ENCODE results near the gene ME1. TPM values are rescaled to one million over a fixed set of nuclear protein-coding genes. Genes with fewer than 3 reads are reported as not detected.

ME1 gene
- total and polyA plus RNA-seq, 2 of the 13 experiments (the other 11 are each of a cell fraction or from before 2014, with no cell fraction given), result not detected

DNA sequence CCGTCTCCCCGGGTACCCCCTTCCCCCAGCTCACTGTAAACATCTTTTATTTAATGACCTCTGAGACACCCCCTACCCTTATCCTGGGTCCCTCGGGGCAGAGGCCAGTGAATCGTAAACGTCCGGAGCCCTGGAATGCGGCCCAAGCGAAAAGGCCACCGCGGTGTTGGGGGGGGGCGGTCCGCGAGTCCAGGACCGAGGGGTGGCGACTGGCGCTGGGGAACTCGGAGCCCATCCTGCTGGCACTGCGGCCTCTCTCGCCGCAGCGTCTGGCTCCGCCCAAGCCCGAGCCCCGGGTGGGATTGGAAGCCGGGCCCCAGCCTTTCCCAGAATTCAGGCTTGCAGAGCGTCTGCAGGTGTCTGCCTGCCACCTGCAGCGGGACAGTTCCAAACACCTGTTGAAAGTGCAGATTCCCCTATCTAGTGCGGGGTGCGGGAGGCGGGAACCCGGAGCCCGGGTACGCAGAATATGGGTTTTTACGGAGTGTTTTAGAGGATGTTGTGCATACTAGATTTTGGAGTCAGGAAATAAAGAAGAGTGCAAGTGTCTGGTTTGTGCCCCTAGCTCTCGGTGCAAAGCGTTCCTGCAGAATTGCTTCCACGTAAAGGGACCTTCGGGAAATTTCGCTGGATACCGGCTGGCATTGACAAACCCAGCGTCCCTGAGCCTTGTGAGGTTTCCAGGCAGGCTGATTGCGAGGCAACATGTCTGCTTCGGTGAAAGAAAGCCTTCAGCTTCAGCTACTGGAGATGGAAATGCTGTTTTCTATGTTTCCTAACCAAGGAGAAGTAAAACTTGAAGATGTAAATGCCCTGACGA lies 236.9 kb downstream of the ME1 start (continued):
- TF ChIP-seq IRX3 (CRISPR knock-in tag; IDR thresholded peaks at IDR 0.05; ENCODE audit: borderline replicate concordance, low read depth) (no peak), ZNF121 (CRISPR knock-in tag; IDR thresholded peaks at IDR 0.05) (no peak), NFKB2 (CRISPR knock-in tag; IDR thresholded peaks at IDR 0.05; ENCODE audit: borderline replicate concordance) (no peak), KDM4B (CRISPR knock-in tag; IDR thresholded peaks at IDR 0.05) (no peak), JUNB (CRISPR knock-in tag; IDR thresholded peaks at IDR 0.05; ENCODE audit: borderline replicate concordance) (no peak), ZNF713 (CRISPR knock-in tag; IDR thresholded peaks at IDR 0.05) (no peak), ZBTB7A (CRISPR knock-in tag; IDR thresholded peaks at IDR 0.05) (0 out of 2 replicates have a peak, but pooled peaks have one; percentile 3), ZNF451 (CRISPR knock-in tag; IDR thresholded peaks at IDR 0.05) (no peak), PCBP1 (IDR thresholded peaks at IDR 0.05; ENCODE audit: borderline replicate concordance, low read depth, low read length) (no peak), RBM39 (IDR thresholded peaks at IDR 0.05; ENCODE audit: low read depth, low read length, poor library complexity, severe bottlenecking) (peak; percentile 47), NR2F6 (IDR thresholded peaks at IDR 0.05) (no peak), NR2F6 (CRISPR knock-in tag; IDR thresholded peaks at IDR 0.05) (no peak), ZNF143 (CRISPR knock-in tag; IDR thresholded peaks at IDR 0.05) (0 out of 2 replicates have a peak, but pooled peaks have one; percentile 16), GLI4 (CRISPR knock-in tag; IDR thresholded peaks at IDR 0.05; ENCODE audit: borderline replicate concordance) (0 out of 2 replicates have a peak, but pooled peaks have one; percentile 40), RXRB (CRISPR knock-in tag; IDR thresholded peaks at IDR 0.05; ENCODE audit: borderline replicate concordance) (no peak), TEAD3 (CRISPR knock-in tag; optimal IDR thresholded peaks at IDR 0.05; ENCODE audit: borderline replicate concordance) (peak; percentile 18), ZNF160 (CRISPR knock-in tag; IDR thresholded peaks at IDR 0.05) (no peak), PRMT3 (CRISPR knock-in tag; IDR thresholded peaks at IDR 0.05; ENCODE audit: borderline replicate concordance, low read depth) (0 out of 2 replicates have a peak, but pooled peaks have one; percentile 36), ZNF546 (CRISPR knock-in tag; conservative IDR thresholded peaks at IDR 0.05) (no peak), HDAC2 (CRISPR knock-in tag; IDR thresholded peaks at IDR 0.05) (0 out of 2 replicates have a peak, but pooled peaks have one; percentile 11)
- TF ChIP-seq, protein P1, sequence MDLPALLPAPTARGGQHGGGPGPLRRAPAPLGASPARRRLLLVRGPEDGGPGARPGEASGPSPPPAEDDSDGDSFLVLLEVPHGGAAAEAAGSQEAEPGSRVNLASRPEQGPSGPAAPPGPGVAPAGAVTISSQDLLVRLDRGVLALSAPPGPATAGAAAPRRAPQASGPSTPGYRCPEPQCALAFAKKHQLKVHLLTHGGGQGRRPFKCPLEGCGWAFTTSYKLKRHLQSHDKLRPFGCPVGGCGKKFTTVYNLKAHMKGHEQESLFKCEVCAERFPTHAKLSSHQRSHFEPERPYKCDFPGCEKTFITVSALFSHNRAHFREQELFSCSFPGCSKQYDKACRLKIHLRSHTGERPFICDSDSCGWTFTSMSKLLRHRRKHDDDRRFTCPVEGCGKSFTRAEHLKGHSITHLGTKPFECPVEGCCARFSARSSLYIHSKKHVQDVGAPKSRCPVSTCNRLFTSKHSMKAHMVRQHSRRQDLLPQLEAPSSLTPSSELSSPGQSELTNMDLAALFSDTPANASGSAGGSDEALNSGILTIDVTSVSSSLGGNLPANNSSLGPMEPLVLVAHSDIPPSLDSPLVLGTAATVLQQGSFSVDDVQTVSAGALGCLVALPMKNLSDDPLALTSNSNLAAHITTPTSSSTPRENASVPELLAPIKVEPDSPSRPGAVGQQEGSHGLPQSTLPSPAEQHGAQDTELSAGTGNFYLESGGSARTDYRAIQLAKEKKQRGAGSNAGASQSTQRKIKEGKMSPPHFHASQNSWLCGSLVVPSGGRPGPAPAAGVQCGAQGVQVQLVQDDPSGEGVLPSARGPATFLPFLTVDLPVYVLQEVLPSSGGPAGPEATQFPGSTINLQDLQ (CRISPR knock-in tag; IDR thresholded peaks at IDR 0.05), result no peak
- TF ChIP-seq, protein P2, sequence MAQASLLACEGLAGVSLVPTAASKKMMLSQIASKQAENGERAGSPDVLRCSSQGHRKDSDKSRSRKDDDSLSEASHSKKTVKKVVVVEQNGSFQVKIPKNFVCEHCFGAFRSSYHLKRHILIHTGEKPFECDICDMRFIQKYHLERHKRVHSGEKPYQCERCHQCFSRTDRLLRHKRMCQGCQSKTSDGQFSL (CRISPR knock-in tag; IDR thresholded peaks at IDR 0.05), result peak; percentile 96
- TF ChIP-seq, protein P3, sequence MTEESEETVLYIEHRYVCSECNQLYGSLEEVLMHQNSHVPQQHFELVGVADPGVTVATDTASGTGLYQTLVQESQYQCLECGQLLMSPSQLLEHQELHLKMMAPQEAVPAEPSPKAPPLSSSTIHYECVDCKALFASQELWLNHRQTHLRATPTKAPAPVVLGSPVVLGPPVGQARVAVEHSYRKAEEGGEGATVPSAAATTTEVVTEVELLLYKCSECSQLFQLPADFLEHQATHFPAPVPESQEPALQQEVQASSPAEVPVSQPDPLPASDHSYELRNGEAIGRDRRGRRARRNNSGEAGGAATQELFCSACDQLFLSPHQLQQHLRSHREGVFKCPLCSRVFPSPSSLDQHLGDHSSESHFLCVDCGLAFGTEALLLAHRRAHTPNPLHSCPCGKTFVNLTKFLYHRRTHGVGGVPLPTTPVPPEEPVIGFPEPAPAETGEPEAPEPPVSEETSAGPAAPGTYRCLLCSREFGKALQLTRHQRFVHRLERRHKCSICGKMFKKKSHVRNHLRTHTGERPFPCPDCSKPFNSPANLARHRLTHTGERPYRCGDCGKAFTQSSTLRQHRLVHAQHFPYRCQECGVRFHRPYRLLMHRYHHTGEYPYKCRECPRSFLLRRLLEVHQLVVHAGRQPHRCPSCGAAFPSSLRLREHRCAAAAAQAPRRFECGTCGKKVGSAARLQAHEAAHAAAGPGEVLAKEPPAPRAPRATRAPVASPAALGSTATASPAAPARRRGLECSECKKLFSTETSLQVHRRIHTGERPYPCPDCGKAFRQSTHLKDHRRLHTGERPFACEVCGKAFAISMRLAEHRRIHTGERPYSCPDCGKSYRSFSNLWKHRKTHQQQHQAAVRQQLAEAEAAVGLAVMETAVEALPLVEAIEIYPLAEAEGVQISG (CRISPR knock-in tag; IDR thresholded peaks at IDR 0.05), result 0 out of 2 replicates have a peak, but pooled peaks have one; percentile 12
- TF ChIP-seq, protein P4, sequence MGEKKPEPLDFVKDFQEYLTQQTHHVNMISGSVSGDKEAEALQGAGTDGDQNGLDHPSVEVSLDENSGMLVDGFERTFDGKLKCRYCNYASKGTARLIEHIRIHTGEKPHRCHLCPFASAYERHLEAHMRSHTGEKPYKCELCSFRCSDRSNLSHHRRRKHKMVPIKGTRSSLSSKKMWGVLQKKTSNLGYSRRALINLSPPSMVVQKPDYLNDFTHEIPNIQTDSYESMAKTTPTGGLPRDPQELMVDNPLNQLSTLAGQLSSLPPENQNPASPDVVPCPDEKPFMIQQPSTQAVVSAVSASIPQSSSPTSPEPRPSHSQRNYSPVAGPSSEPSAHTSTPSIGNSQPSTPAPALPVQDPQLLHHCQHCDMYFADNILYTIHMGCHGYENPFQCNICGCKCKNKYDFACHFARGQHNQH (CRISPR knock-in tag; IDR thresholded peaks at IDR 0.05), result no peak
